ENCODE results near the gene MARK3. TPM values are rescaled to one million over a fixed set of nuclear protein-coding genes. Genes with fewer than 3 reads are reported as not detected.
A peak's percentile ranks its signal among the peaks of the same experiment; 100 is the strongest.

The MARK3 gene
- total and polyA plus RNA-seq, 2 of the 4 experiments (the other 2 are of a cell fraction): 78.5 to 80.5 TPM

DNA sequence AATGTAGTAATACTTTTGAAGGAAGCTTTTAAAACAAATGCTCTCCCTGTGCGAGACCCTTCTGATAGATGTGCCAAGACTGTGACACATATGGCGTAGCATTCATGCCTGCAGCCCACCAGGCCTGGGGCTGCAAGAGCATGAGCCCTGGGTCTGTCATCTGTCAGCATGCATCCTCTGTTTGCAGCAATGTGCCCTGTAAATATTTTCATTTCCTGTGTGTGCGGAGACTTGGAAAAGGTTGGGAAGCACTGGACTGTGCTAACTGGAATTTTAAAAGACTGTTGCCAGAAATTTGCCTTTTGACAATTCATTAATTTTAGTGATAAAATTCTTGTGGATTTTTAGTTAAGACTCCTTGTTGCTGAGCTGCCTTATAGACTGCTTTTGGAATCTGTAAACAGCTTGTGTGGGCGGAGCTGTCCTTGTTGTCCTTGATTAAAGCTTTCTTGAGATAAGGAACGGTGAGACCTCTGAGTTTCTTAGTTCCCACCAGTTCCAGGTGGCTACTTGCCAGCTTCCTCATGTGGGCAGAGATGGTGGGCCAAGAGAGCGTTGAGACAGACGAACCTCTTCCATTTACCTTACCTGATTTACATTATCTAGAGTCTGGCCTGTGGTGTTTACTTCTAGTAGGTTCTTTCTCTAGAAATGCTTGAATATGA, 23.4 kb downstream of the MARK3 start:
- Histone ChIP-seq H2BK5ac (ENCODE audit: low read depth, low read length, poor library complexity, severe bottlenecking) (no peak overlapping the region), H3K4me1 (ENCODE audit: control insufficient read depth, insufficient read depth, low read length) (peaks cover 6% of the 10 kb centered on the region), H3K18ac (ENCODE audit: low read depth, low read length) (no peak overlapping the region), H2BK15ac (ENCODE audit: low read depth, low read length) (no peak overlapping the region), H2AK5ac (ENCODE audit: low read depth, low read length) (no peak overlapping the region; the same call in 1 of the 2 replicates), H4K8ac (ENCODE audit: low read depth in 2 of 2, low read length in 2 of 2) (peak overlapping the region in 1 of 2 experiments; percentile 18; a peak in 1 of 4 replicates), H2BK20ac (ENCODE audit: low read depth, low read length) (no peak overlapping the region), H2BK120ac (ENCODE audit: low read depth, low read length) (no peak overlapping the region), H4K91ac (ENCODE audit: insufficient read depth, low read depth, low read length) (no peak overlapping the region), H3K56ac (ENCODE audit: extremely low read depth, insufficient read depth, low read length) (no peak overlapping the region), H3K9me3 (ENCODE audit: control insufficient read depth, insufficient read depth, low read length) (no peaks in the 10 kb centered on the region), H3K4me3 (ENCODE audit: insufficient read depth, low read depth, low read length) (no peak overlapping the region), H3K36me3 (ENCODE audit: control insufficient read depth, insufficient read depth, low read length) (peaks cover 18% of the 10 kb centered on the region), H3K23ac (ENCODE audit: low read depth, low read length) (no peak overlapping the region), H3K9me1 (ENCODE audit: insufficient read depth, low read length) (peaks cover 17% of the 10 kb centered on the region), H2AFZ (replicated peaks; ENCODE audit: low read length, poor library complexity) (no peak overlapping the region), H4K5ac (ENCODE audit: low read depth, low read length) (no peak overlapping the region), H3K9ac (ENCODE audit: low read depth, low read length) (no peak overlapping the region), H3K4ac (ENCODE audit: low read depth, low read length) (no peak overlapping the region), H3K27me3 (ENCODE audit: control insufficient read depth, insufficient read depth, low read length) (no peaks in the 10 kb centered on the region), H3K14ac (replicated peaks; ENCODE audit: low read depth, low read length) (no peak overlapping the region), H3K27ac (ENCODE audit: insufficient read depth, low read length) (no peak overlapping the region), H3K4me2 (ENCODE audit: low read depth, low read length) (no peak overlapping the region), H3K79me1 (ENCODE audit: low read depth in 1 of 2, low read length in 2 of 2) (peaks cover 5 to 57% of the 10 kb centered on the region in 2 experiments; a peak in 3 of 4 replicates), H2AK9ac (replicated peaks; ENCODE audit: low read depth, low read length, poor library complexity) (no peak overlapping the region), H4K20me1 (ENCODE audit: insufficient read depth, low read length) (peaks cover 61% of the 10 kb centered on the region)
- ATAC-seq (ENCODE audit: low read depth) (no peak; the same call in 1 of the 2 replicates), DNase-seq (peak; percentile 13)
- CTCF ChIA-PET: no interaction called here
- no peak for TF ChIP-seq CEBPB (IDR thresholded peaks at IDR 0.05; ENCODE audit: low read depth, low read length)
- TF ChIP-seq, protein P1, sequence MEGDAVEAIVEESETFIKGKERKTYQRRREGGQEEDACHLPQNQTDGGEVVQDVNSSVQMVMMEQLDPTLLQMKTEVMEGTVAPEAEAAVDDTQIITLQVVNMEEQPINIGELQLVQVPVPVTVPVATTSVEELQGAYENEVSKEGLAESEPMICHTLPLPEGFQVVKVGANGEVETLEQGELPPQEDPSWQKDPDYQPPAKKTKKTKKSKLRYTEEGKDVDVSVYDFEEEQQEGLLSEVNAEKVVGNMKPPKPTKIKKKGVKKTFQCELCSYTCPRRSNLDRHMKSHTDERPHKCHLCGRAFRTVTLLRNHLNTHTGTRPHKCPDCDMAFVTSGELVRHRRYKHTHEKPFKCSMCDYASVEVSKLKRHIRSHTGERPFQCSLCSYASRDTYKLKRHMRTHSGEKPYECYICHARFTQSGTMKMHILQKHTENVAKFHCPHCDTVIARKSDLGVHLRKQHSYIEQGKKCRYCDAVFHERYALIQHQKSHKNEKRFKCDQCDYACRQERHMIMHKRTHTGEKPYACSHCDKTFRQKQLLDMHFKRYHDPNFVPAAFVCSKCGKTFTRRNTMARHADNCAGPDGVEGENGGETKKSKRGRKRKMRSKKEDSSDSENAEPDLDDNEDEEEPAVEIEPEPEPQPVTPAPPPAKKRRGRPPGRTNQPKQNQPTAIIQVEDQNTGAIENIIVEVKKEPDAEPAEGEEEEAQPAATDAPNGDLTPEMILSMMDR (conservative IDR thresholded peaks at IDR 0.05; ENCODE audit: low read depth, low read length): no peak
- POLR2A ChIA-PET (ENCODE audit: unreplicated experiment): no interaction called here
- in situ Hi-C loops (cut with MboI; ENCODE audit: low sequenced_read_pairs) (no loop called here), intact Hi-C loops (cut with micrococcal nuclease) (no loop called here), dilution Hi-C loops (cut with HindIII; ENCODE audit: low sequenced_read_pairs, unreplicated experiment) (no loop called here)
- BruUV-seq (replicated peaks): no TSS peak
- WGBS, 2 experiments (ENCODE audit: extremely low coverage in 2 of 2, insufficient read length in 1 of 2): 80% methylated on average over 1 of the region's 7 CpGs; no CpG with 5 or more reads in 1 of the 2 experiments

Data from IMR-90 (cell line).